GM19238 (cell line): ENCODE results near the gene RBM18.

Experiments
- DNase-seq: peaks from one replicate; pipeline ENCODE4 v3.0.0; 2011; ENCODE audit warnings: low spot score; ENCODE audit not compliant: insufficient read length

The RBM18 gene

GRCh38 chr9:122205176-122205575, 59.5 kb downstream of the RBM18 start:
- no peak for DNase-seq

GRCh38 chr9:122204491-122204890, 60.1 kb downstream of the RBM18 start:
- DNase-seq = no peak

- DNase-seq = no peak
Measured at GRCh38 chr9:122204055-122204454, 60.6 kb downstream of the RBM18 start.

- no peak for DNase-seq
Measured at GRCh38 chr9:122202111-122202510, 62.5 kb downstream of the RBM18 start.

- DNase-seq = no peak
Measured at GRCh38 chr9:122201641-122202040, 63.0 kb downstream of the RBM18 start.

GRCh38 chr9:122200960-122201595, 63.6 kb downstream of the RBM18 start:
- no peak for DNase-seq

- DNase-seq = no peak
Measured at GRCh38 chr9:122197882-122198281, 66.8 kb downstream of the RBM18 start.

- DNase-seq = no peak
Measured at GRCh38 chr9:122197426-122197825, 67.2 kb downstream of the RBM18 start.

- no peak for DNase-seq
Measured at GRCh38 chr9:122195875-122196274, 68.8 kb downstream of the RBM18 start.

- no peak for DNase-seq
Measured at GRCh38 chr9:122193651-122194050, 71.0 kb downstream of the RBM18 start.

GRCh38 chr9:122192914-122193525, 71.6 kb downstream of the RBM18 start:
- DNase-seq = no peak

- DNase-seq = no peak
Measured at GRCh38 chr9:122192261-122192875, 72.3 kb downstream of the RBM18 start.

GRCh38 chr9:122191584-122191983, 73.1 kb downstream of the RBM18 start:
- no peak for DNase-seq

- DNase-seq = no peak
Measured at GRCh38 chr9:122190597-122191381, 73.9 kb downstream of the RBM18 start.

- no peak for DNase-seq
Measured at GRCh38 chr9:122188369-122188768, 76.3 kb downstream of the RBM18 start.
